DMS 273 treated with DMSO at 0.1 percent for 48 hours (cell line): ENCODE measurements around the gene NPAS2.

Experiments
- DNase-seq: peaks from one replicate; lab custom pipeline; 2025; lab: John Stamatoyannopoulos, UW

Gene NPAS2

DNA sequence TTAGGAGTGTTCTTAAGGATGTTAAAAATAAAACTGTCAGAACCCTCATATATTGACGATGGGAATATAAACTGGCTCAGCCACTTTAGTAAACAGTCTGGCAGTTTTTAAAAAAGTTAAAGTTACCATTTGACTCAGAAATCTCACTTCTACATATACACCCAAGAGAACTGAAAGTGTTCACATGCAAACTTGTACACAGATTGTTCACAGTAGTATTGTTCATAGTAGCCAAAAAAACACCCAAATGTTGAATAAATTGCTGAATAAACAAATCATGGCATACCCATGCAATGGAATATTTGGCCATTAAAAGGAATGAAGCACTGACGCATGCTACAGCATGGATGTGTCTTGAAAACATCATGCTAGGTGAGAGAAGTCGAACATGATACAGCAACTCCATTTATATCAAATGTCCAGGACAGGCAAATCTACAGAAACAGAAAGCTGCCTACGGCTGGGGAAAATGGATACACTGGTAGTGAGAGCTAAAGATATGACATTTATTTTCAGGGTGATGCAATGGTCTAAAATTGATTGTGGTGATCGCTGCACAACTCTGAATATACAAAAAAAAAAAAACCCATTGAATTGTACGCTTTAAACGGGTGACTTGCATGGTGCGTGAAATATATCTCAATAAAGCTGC is 192.2 kb downstream of the NPAS2 start:
- no peak for DNase-seq

DNA sequence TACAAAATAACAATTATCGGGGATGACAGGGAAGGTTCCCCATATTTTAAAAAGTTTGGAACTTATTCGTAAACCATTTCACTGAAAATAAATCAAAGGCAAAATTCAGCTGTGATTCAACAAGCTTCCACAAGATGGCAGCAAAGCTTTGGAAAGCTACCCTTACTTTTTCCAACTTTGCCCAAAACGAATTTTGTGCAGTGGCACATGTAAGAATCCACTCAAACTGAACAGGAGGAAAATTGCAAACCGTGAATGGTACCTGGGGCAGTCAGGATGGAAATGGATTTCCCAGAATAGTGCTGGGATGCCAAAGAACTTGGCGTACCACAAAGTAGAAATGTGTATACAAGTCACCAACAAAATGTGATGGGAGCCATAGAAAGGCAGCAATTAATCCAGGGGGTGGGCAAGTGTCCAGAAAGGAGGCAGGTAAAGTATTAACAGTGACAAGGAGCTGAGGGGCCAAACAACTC is 192.8 kb downstream of the NPAS2 start:
- no peak for DNase-seq

DNA sequence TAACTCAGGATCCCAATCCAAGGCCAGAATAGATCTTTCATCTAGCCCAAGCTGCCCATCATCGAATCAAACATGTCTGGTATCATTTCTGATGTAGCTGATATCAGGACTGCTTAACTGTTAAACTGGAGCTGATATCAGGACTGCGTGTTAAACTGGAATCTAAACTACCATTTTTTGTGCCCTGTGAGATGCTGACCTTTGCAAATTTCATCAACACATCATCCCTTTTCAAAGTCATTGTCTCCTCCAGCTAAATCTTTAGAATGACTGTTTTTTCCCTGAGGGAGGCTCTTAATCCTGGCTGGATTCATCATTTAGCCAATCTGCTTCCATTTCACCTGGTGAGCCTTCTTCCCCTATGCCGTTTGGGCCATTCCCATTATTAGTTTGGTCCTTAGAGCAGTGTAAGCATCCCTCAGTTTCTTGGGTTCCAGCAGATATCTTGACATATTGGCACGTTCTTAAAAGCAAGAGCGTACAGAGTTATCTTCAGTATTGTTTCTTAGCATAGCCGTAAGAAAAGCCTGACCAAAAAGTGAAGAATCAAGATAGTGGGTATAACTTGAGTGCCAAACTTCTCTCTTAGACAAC is 194.4 kb downstream of the NPAS2 start:
- DNase-seq = no peak

DNA sequence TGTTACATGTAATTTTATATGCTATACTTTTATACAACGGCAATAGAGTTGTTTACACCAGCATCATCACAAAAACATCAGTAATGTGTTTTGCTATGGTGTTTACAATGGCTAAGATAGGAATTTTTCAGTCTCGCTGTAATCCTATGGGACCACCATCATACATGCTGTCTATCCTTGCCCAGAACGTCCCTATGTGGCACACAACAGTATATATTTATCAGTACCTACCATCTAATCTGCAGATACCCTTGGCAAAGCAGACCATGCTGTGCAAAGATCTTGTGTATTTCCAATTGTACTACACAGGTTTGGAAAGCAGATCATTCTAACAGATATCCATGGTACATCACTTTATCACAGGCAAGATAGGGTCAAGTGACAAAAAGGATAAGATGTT is 197.4 kb downstream of the NPAS2 start:
- DNase-seq = no peak

DNA sequence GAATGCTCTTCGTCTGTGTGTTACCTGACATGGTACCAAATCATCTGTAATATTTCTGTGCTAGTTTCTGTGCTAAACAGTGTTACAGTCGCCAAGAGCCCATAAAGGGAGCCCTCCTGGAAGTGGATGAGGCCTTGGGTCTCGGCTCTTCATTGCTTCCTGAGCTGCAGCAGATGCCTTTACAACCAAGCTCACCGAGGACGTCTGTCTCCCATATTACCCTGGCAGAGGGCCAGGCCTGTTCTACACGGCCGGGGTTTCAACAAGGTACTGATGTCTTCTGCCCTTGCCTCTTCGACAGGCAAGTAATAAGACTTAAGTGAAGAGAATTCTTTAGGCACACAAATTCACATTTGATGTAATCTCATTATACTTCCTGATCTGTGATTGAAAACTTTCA is 199.0 kb downstream of the NPAS2 start:
- DNase-seq = no peak

DNA sequence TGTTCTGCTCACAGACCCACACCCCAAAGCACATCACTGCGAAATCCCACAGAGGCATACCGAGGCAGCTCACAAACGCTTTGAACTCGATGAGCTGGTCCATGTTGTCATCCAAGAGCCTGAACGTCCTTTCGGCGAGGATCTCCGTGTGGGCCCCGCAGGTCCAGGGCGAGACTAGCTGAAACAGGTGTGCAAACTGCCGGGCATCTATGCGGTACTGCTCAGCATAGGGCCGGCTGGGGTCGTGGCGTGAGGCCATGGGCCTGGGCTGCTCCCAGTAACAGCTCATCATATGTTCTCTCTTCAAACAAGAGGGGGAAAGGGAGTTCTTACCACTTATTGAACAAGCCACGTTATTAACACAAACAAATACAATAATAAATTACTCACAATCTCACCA is 202.3 kb downstream of the NPAS2 start:
- DNase-seq = no peak

DNA sequence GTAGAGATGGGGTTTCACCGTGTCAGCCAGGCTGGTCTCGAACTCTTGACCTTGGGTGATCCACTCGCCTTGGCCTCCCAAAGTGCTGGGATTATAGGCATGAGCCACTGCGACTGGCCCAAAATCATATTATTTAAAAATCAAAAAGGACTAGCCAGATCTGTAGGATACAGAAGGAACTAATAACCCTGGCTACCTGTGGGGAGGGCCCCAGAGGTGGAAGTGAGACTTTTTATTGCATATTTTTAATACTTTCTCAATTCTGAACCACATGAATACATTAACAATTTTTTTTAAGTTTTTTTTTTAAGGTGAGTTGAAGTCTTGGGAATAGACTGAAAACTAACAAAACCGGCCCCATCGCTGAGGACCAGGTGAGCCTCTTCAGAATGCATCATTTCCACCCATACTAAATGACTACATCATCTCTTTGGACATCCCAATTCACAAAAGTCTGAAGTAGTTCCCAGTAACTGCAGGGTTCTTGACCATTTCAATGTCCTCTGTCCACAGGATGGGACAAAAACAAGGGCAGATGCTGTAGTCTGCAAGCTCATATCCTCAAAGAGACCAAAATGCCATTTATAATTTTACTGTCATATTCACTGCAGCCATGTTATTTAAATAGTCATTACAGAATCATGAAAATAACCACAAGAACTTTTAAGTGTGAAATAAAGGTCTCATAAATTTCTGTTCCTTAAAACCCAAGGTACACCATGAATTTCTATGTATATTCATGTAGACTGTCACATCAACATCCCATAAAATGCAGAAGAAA is 203.6 kb downstream of the NPAS2 start:
- DNase-seq = no peak

DNA sequence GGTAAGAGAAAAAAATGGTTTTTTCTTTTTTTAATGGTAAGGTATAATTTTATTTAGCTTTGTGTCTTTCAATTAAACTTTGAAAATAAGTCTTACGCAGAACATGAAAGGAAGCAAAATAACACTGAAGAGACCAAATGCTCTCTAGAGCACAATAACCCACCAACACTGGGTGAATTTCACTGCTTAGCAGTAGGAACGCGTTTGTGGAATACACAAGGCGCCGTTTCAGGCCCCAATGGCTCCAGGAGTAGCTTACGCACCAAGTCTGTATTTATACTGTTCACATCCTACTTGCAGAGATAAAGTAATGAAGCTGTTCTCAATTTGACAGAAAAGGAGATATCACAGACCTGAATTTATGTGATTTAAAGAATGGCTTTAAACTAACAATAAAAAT is 205.6 kb downstream of the NPAS2 start:
- DNase-seq = no peak

DNA sequence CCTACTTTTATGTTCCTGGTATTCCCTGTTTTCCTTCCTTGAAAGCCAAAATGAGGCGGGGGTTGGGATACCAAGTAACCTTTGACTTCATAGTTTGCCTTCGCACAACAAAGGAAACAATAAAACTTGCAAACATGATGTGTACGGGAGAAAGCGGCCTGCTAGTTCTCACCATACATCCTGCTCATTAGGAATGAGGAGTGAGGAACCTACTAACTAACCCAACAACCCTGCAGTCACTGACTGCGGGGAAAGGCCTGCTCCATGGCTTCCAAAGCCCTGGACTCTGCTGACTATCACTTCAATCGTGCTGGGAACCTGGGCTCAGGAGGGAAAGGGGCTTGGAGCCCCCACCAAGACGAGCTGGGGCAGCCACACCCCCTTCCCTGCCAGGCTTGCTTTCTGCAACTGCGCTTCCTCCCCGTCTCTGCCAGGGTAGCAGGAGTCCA is 206.3 kb downstream of the NPAS2 start:
- no peak for DNase-seq

DNA sequence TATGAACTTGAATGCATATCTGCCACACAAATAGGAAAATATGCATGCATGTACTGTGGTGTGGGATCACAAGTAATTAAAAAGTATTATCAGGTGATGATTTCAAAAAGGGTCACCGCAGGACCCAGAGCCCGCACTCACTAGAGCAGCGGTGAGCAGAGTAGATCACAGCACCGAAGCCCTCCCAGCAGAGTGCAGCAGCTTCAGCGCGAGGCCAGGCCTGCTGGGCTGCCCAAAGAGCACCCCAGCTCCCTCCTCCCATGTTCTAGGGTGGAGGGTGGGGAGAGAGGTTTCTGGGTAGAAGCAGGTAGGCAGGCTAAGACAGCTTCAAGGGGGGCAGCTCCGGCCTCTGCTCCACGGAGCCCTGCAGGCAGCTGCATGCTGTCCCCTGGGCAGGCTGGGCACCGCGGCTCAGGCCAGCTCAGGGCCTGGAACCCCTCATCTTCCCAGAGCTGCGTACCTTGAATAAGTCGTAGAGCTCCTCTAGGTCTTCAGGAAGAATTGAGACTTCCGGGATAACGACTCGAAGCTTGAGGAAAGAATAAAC is 207.1 kb downstream of the NPAS2 start:
- no peak for DNase-seq

DNA sequence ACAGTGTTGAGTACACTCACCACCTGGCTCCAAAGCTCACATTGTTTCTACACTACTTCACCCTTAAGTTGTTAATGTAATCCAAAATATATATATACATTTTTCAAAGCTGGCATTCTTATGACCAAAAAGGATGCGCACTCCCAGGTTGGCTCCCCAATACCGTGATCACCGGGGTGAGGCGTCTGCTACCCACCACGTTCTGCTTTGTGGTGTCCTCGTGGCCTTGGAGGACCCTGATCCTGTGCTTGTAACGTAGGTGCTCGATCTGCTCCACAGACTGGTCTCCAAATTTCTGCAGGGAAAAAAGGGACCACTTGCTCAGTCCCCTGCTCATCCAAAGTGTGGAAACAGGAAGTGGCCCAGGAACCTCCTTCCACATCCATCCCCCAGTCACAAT is 207.9 kb downstream of the NPAS2 start:
- no peak for DNase-seq

DNA sequence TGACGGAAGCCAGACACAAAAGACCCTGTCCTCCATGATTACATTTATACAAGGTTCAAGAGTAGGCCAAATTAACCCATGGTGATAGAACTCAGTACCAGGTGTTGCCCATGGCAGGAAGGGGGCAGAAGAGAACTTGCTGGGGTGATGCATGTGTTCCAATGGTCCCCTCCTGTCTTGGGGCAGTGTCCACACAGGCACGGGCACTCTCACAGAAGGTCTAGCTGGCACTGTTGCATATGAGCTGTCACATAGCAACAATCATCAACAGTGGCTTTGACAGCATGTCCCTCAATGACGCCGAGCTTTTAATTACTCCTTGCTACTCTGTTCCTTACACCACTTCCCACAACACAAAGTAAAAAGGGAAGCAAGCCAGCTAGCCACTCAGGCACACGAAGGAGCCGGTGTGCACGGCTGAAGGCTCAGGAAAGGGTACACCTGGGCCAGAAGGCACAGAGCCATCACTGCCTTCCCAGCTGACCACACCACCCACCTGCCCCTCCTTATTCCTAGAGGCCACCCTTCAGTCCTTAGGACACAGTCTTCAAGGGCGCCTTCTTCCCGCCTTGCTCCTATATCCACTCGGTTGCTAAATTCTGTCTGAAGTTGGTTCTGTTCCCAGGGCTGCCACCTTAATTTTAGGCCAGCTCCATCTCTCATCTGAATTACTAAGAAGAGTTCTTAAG is 211.1 kb downstream of the NPAS2 start:
- no peak for DNase-seq

DNA sequence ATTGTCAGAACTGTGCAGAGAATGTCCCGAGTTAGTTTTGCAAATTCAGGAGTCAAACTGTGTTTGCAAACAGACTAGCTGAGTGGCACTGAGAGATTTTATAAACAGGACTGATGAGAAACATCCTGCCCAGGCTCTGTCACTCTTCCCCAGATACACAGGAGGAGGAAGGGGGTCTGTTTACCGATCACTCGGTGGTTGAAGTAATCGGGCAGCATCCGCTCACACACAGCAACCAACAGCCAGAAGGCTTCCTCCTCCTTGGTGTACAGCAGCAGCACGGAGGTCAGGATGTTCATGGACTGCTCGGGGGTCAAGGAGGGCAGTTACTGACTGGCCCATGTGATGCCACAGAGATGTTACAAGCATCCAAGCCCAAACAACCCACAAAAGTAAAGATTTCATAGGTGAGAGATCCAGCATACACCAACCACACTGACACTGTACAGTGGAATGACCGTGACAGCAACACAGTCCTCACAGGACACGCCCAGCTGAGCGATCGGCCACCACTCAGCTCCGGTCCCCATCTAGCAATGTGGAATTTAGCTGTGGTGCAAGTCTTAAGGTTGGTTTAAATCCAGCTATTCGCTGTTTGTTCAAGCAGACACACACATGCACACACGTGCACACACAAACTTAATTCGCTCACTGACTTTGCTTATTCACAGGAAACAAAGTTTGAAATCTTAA is 212.3 kb downstream of the NPAS2 start:
- no peak for DNase-seq

DNA sequence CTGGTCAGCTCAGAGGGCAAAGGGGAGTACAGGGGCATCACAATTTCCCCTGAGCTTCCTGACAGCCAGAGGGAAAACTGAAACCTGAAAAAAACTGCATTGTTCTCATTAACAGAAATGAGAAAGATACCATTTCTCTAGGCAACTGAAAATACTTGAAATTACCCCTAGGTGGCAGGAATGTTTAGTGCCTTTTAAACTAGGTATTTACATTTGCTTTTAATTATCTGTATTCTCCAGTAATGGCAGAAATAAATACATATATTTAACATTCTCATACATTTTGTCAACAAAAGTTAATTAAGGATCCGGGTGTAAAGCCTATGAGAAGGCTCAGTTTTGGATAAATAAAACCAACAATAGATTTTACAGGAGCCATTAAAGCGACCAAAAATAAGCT is 216.6 kb downstream of the NPAS2 start:
- DNase-seq = no peak

DNA sequence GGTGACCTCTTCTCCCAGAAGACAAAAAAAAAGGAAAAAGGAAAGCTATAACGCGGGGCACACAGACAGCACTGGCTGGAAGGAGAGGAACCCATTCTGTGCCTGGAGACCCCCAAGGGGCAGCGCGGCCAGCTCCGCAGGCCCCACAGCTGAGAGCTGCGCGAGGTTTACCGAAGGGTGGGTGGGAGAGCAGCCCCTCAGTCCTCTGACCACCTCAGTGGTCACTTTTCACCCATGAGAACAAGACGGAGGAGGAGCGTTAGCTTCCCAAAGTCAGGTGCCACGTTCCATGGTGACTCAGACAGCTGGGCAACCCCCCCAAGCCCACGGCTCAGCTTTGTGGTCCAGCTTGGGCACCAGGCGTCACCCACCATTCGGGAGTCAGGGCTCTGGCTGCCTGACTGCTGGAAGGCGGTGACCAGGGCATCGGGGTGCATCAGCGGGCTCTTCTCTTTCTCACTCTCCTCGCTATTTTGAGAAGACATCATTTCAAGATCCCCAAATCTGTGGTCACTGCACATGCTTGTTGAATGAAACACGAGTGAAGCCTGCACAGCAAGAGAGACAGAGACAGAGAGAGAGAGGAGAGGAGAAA is 217.3 kb downstream of the NPAS2 start:
- DNase-seq = no peak

DNA sequence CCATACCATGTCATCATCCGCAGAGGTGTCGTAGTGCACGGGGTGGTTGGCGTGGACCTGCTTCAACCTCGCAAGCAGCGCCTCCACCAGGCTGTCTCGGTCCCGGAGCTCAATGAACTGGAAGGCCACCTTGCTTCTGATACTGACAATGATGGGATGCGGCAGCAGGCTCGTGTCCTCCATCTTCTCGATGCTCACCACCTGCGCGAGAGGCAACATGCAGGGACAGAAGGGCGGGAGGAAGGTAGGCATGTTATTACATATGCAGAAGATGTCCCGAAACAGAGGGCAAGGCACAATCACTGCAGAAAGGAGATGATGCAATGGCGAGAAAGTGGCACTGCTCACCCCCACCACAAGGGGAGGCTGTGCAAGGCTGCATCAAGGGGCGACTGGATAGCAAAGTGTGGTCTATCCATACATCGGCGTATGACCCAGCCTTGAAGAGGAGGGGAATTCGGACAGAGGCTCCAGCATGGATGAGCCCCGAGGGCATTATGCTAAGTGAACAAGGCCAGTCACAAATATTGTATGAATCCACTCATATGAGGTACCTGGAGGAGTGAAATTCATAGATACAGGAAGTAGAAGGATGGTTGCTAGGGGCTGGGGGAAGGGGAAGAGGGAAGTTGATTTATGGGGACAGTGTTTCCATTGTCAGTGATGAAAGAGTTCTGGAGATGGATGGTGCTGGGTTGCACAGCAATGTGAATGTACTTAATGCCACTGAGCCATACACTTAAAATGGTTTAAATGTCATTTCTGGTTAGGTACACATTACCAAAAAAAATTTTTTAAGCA is 218.7 kb downstream of the NPAS2 start:
- DNase-seq = no peak

DNA sequence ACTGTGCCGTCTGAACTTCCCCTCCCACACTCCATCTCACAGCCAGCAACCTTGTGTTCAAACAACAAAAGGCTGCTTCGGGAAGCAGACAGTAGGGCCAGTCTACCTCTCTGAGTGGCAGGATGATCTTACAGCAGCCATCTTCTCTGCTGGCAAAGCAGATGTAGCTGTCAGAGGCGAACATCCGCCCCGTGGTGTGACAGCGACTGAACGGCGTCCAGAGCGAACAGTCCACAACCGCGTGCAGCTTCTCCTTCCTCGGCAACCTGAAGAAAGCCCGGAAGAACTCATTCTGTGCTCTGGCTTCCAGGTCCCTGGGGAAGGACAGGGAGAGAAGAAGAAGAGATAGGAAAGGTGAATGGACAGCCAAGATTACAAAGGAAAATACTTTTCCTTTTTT is 220.1 kb downstream of the NPAS2 start:
- no peak for DNase-seq

DNA sequence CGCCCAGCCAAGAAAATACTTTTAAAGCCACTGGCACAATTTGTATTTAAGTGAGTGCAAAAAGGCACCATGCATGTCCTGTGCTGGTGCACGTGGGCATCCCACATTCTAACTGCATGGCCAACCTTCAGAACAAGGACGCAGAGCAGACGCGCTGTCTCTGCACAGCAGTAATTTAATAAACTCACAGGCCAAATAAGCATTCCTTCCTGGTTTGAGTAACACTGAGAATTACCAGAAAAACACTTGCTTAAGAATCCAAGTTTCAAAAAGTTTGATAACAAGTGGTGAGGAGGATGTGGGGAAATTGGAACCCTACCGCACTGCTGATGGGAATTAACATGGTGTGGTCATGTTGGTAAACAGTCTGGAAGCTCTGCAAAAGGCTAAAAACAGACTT is 220.8 kb downstream of the NPAS2 start:
- no peak for DNase-seq

DNA sequence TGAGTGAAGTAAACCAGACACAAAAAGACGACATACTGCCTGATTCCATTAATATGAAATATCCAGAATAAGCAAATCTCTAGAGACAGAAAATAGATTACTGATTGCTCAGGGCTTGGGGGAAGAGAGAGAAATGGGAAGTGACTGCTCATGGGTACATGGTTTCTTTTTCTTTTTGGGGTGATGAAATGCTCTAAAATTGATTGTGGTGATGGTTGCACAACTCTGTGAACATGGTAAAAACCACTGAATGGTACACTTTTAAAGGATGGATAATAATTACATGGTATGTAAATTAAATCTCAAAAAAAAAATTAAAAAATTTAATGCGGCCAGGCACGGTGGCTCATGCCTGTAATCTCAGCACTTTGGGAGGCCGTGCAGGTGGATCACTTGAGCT is 221.5 kb downstream of the NPAS2 start:
- DNase-seq = no peak

DNA sequence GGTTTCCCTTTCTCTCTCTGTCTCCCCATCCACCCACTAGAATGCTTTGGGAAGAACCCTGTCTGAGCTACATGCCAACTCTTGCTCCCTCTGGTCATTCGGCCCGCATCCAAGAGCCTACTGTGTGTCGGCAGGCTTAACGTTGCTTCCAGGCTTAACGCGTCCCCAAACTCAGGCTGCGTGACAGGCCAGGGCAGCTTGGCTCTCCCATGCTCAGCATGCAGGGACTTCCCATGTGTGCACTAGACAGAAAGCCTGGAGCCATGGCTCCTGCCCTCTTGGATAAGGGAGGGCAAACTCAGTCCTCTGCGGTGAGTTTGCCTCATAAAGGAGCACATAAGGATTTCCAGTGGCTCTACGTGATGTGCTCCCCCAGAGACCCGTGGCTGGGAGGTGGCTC is 225.4 kb downstream of the NPAS2 start:
- no peak for DNase-seq
